Measurements from ENCODE around the gene LONRF3.

LONRF3 gene

DNA sequence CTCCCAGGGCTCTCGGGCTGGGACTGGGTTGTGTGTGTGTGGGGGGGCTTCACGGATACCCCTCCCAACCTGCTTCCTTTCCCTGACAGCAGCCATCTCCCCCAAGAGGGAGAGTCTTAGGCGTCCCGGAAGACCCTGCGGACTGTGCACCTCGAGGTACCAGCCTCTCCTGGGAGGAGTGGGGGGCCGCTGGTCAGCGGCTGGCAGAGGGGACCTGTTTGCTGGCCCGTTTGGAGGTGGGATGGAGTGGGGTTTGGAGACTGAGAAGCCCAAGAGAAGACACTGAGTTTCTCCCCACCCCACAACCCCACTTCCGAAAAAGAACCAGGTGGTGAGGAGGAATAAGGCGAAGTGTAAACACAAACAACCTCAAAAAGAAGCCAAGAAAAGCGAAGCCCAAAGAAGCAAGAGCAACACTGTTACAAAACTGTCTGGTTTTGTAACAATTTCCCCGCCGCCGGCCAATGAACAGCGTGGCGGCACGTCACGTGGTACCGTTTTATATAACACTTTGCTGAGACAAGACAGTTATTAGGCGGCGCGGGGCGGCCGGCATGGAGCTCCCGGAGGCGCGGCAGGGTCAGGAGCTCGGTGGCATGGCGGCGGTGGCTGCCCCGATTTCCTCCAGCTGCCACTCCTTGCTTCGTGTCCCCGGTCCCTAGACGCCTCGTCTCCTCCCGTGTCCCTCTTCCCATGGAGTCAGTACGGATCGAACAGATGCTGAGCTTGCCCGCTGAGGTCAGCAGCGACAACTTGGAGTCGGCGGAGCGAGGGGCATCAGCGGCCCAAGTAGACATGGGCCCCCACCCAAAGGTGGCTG, at the start of gene LONRF3:
Gene LONRF3 (plus strand): TSS at position 531 of the 820 bp plus-strand sequence. CDS start 163 bp downstream, at position 694.
- peak; percentile 78 for DNase-seq

DNA sequence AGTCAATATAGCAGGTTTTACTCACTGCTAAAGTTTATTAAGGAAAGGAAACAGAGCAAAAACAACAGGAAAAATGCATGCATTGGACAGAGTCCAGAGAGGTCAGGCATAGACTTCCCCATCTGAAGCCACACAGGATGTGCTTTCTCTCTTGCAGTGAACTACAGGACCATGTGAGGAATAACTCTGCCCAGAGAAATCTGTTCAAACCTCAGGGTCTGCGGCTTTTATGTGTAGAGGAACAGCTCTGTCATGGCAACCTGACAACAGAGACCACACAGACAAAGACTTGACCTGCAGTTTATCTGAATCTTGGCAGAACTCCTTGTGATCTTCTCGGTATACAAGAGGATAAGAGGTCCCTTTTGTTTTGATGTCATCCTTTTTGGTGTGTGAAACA, 46.3 kb upstream of the LONRF3 start:
- no peak for DNase-seq

DNA sequence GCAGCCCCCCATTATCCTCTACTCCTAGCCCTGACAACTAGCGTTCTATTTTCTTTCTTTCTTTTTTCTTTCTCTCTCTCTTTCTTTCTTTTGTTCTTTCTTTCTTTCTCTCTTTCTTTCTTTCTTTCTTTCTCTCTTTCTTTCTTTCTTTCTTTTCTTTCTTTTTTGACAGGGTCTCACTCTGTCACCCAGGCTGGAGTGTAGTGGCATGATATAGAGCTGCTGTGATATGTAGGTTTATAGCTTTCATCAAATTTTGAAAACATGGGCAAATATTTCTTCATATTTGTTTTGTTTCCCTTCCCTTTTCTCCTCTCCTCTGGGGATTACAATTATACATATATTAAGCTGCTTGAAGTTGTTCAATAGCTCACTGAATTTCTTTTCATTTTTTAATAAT, 39.1 kb upstream of the LONRF3 start:
- no peak for DNase-seq

DNA sequence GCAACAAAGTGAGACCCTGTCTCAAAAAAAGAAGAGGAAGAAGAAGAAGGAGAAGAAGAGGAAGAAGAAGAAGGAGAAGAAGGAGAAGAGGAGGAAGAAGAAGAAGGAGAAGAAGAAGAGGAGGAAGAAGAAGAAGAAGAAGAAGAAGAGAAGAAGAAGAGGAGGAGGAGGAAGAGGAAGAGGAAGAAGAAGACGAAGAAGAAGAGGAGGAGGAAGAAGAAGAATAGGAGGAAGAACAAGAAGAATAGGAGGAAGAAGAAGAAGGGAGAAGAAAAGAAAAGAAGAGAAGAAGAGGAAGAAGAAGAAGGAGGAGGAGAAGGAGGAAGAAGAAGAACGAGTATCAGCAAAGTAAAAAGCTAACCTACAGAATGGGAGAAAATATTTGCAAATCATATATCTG, 33.3 kb upstream of the LONRF3 start:
- no peak for DNase-seq

DNA sequence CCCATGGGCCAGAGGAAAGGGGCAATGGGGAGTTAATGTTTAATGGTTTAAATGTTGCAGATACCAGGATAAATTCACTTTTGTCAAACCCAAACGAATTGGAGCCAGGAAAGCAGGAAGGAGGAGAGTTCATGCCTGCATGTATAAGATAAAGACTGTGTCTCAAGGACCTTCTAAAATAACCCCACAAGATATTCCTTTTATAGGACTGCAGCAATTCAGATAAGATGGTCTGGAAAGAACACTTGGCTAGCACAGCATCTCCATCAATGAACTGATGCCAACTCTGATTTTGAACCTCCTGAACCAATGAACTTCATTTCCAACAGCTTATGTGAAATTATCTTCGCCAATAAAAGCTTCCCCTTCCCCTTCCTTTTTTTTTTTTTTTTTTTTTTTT, 31.3 kb upstream of the LONRF3 start:
- DNase-seq = no peak

DNA sequence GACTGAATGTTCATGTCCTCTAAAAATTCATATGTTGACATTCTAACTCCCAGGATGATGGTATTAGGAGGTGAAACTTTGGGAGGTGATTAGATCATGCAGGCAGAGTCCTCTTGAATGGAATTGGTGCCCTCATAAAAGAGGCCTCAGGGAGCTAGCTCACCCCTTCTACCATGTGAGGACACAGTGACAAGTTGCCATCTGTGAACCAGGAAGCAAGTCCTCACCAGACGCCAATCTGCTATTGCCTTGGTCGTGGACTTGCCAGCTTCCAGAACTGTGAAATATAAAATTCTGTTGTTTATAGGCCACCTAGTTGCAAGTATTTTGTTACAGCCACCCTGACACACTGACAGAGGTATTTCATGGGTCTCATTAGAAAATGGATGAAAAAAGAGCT, 28.5 kb upstream of the LONRF3 start:
- no peak for DNase-seq

DNA sequence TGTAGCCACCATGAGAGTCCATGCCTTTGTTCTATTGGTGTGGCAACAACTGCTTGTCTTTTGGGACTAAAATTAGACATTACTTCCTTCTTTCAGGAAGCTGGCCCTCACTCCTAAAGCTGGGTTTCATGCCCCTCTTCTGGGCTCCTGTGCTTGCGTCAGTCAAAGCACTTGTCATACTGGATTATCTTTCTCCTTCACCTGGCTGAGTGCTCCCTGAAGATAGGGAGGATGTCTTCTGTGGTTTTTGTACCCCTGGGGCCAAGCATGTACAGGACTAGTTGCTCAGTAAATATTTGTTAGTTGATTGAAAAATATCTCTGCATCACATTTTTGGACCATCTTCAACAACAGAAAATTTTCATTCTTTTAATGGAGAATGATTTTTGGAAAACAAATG, 26.1 kb upstream of the LONRF3 start:
- DNase-seq = no peak

DNA sequence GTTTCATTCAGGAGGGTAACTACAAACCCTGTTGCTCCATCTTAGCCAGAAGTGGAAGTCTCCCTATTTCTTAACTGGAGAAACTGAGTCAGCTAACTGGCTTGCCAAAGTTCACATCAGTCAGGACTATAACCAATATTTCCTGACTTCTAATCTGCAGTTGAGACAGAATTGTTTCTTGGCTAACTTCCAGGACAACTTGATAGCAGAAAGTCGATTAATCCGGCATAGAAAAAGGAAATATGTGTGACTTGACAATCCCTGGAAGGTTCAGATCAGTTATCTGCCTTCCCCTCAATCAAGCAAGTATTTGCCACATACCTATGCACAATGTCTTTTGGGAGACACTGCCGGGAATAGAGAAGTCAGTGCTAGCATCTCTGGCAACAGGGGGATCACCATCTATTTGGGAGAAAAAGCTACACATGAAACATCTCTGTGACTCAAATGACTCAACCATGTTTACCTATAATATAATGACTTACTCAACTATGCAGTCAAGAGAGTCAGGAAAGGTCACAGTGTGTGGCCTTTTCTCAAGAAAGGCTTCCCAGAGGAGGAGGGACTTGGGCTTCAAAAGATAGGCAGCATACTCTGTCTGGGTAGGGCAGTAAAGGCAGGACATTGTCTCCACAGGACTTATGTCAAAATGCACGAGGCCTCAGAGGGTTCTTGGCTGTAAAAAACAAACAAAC, 12.4 kb upstream of the LONRF3 start:
- DNase-seq = no peak

DNA sequence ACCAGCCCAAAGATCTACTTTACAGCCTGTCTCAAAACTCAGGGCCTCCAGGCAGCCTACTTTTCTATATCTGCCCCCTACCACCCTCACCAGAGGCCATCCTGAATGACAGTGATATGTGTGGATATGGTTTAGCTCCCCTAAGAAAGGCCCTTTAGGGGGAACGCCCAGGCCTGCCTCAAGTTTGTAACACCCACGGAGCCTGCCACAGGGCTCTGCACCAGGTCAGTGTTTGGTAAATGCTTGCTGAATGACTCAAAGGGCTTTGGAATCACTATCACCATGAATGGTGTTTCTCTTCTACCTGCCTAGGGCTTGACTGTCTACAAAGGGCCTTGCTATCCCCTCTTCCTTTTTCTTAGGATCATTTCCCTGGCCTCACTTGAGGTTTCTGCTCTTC, 11.3 kb upstream of the LONRF3 start:
- DNase-seq = no peak

DNA sequence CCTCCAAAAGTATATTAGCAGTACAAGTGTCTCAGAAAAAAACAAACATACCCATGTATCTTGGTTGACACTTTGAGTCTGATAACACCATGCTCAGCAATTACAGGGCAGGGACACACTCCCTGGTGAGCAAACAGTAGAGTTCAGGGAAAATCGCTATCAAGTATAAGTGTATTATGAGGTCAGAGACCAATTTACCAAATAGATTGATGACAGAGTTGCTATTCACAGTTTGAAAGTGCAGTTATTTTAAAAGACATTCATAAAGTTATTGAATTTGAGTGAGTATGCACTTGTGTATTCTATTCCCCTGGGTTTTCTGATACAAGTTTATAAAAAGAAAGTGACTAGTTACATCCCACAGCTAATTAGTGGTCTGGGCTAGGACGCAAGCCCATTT, 10.2 kb upstream of the LONRF3 start:
- DNase-seq = no peak

DNA sequence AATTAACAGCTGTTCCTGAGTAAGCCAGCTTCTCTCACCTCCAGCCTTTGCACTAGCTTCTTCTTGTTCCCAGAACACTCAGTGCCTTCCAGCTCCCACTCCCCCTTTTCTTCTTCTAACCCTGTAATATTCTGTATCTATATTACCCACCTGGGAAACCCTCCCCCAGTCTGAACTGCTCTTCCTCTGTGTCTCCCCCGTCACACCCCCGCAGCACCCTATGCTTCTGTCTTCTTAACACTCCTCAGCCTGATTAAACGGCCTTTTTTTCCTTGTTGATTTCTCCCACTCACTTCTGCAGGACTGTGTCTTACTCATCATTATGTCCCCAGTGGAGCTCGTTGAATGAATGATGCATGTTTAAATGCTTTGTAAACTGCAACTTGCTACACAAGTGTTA, 9.0 kb upstream of the LONRF3 start:
- DNase-seq = no peak

DNA sequence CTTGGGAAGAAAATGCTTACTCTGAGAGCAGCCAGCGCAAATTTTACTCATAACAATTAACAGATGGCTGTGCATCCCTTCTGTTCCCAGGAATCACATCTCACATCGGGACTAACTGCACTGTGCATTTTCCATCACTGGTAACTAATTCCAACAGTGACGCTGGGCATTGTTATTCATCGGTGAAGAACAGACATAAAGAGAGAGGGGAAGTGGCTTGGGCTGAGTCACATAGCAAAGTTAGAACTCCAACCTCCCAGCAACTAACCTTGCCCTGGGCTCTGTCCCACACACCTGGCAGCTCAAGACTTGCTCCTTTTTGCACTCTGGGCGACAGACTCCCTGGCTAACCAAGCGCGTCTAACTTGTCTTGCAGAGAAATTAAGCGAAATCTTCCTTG, 6.4 kb upstream of the LONRF3 start:
- no peak for DNase-seq

DNA sequence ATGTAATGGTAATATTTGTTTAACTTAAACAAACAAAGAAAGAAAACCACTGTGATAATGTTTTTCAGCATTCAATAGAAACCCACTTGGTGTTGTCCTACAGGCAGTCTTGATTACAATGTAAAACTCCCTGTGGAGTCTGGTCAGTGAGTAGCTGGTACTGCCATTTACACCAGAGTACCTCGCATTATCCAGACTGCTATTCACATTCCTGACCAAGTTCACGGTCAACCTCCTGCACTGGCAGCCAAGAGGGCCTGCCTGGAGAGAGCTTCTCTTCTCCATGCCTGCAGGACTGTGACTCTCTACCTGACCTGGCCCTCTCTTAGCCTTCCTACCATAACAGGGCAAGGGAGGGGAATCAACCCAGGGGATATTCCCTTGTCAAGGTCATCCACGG, 2.9 kb upstream of the LONRF3 start:
- DNase-seq = no peak

DNA sequence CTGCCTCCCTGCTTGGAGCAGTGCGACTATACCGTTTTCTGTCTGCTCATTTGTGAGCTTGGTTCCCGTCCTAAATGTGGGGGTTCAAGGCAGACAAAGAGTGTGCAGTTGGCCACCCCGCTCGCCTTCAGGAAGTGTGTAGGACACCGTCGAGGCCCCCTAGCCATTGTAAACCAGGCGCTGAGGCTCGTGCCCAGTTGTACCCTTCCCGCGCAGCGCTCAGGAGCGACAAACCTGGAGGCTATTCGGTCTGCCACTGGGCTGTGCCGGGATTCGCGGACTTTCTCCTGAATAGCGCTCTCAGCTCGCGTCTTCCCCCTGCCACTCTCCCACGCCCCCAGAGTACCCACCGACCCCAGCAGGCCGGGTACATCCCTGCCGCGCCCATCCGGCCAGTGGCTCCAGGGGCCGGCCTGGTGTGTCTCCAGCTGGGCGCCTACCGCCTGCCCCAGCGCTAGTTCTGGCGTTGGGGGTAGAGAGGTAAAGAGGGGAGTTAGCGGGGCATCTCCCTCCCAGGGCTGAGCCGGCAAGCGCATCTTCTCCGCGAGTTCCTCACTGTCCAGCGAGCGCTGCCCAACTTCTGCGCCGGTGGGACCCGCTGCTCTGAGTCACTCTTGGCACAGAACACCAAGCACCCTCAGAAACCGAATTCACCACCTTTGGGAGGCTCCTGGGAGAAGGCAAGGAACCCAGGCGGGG, 880 bp upstream of the LONRF3 start:
- no peak for DNase-seq

DNA sequence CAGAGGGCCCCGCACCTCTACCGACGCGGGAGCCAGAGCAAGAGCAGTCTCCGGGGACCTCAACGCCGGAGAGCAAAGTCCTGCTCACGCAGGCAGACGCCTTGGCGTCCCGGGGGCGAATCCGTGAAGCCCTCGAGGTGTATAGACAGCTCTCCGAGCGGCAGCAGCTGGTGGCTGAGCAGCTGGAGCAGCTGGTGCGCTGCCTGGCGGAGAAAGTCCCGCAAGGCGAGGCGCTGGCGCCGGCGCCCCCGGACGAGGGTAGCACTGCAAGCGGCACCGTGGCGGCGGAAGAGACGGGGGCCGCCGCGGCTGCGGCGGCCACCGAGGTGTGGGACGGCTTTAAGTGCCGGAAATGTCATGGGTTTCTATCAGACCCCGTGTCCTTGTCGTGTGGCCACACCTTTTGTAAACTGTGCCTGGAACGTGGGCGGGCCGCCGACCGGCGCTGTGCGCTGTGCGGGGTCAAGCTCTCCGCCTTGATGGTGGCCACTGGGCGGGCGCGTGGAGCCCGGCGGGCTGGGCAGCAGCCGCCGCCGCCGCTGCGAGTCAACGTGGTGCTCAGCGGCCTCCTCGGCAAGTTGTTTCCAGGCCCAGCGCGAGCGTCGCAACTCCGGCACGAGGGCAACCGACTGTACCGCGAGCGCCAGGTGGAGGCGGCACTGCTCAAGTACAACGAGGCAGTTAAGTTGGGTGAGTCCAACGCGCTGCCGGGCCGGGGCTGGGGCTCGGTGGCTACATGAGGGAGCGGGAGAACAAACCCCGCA, 672 bp downstream of the LONRF3 start:
- peak; percentile 51 for DNase-seq

DNA sequence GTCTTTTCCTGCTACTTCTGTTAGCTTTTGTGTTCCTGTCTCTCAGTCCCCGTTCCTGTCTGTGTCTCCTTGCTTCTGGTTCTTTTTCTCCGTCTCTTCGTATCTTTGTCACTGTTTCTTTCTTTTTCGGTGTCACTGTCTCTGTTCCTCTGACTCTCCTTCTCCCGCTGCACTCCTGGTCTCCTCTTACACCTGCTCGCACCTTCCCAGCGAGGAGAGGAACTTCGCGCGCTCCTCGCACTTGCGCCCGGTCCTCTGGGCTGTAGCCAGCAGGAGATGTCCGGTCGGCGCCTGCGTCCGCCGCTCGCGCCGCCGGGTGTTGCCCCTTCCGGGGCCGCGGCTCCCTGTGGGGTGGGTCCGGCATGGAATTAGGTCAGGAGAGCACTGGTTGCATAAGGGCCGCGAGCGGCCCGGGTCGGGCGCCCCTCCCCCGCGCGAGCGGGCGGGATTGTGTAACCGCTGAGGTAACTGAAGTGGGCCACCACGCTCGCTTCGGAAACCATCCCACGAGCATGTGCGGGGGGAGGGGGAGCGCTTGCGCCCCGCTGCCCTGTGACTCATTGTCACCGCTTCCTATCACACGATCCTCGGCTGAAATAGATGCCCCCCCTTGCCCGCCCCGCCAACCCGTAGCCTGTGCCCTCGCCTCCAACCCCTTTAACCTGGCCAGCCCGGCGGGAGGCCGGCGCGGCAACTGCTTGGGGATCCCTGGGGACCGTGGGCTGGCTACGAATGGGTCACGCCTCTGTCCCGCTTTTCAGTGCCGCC, 1.6 kb downstream of the LONRF3 start:
- peak; percentile 81 for DNase-seq

DNA sequence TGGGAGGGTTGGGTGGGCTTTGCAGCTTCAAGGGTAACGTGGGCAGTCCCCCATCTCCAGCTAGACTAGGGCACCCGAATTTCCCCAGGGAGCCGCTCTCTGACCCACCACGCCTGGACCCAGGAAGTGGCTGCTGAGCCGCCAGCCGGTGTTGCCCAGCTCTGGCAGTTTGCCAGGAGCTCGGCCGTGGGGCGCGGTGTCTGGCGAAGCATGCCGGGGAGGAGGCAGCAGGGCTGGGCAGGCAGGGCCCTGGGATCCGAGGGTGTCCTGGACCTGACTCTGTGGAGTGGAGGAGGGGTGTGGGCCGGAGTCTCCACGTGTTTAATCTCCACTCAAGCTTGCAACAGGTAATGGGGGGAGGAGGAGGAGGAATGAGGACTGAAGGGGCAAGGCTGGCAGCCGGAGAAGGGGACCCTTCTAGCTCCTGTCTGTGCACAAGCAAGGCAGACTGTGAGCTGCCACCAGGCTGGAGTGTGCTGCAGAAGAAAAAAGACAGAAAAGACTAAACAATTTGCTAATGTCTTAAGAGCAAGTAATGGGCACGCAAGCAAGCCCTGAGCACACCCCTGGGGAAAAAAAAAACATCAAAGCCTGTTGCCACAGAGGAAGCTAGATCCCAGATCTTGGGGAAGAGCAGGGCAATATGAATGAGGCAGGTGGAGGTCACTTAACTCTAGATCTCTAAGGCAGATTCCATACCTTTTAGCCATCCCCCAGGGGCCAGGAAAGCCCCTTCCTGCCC, 2.4 kb downstream of the LONRF3 start:
- peak; percentile 38 for DNase-seq

DNA sequence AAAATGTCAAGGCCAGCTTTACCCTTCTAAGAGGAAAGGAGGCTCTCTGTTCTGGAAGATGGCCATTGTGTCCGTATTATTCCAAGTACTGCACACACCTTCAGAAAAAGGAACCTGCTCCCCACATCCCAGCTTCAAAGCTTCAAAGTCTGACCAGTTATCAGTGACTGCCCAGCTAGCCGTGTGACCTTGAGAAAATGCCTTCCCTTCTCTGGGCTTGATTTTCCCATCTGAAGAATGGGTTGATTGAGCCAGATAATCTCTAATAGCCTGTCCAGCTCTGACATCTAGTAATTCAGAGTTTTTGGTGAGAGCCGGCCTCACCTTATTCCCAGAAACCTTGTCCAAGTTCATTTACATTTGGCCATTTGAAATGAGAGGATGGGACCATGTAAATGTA, 3.0 kb downstream of the LONRF3 start:
- no peak for DNase-seq

DNA sequence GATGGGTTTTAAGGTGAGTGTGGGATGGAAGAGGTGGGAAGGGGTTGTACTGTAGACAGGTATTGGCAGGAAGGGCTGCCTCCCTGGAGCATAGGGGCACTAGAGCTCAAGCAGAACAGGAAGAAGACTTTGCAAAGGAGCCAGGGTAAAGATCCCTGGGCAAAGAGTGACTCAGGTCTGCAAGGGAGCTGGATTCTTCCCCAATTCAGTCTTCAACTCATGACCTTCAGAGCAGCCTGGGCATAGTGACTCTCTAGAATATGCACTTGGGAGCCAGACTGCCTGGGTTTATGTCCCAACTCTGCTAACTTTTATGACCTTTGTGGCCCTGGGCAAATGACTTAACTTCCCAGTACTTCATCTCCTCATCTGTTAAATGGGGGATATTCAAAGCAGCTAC, 4.0 kb downstream of the LONRF3 start:
- no peak for DNase-seq

DNA sequence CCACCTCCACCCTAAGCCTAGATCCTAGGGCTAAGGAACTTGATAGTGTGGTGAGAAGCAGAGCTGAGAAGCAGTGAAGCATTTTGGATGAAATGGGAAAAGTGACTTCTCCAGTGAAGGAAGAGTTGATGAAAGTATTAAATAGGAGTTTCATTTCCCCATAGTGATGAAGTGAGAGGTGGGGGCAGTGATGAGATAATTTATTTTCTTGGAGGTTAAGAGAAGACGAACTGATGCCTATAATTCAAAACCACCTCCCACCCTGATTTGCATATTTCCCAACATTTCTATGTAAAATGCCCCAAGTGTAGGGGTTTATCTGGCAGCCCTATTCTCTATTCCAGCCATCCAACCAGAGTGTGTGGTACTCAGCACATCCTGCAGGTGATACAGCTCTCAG, 6.3 kb downstream of the LONRF3 start:
- DNase-seq = no peak

DNA sequence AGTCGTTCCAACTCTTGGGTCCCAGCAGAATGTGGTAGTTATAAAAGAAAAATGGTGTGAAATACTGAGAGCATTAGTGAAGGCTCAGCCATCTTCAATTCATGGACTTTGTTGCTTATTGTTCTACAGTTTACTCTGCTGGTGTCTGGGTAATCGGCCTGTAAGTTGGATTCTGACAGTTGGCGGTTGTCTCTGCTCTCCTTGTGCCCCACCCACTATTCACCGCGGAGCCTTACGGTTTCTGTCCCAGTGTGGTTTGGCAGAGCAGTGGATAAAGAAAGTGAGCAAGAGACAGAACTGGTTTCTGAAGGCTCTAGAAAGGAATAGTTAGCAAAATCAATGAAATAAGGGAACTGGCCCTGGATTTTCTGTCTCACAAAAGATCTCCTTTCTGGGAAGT, 9.1 kb downstream of the LONRF3 start:
- no peak for DNase-seq

DNA sequence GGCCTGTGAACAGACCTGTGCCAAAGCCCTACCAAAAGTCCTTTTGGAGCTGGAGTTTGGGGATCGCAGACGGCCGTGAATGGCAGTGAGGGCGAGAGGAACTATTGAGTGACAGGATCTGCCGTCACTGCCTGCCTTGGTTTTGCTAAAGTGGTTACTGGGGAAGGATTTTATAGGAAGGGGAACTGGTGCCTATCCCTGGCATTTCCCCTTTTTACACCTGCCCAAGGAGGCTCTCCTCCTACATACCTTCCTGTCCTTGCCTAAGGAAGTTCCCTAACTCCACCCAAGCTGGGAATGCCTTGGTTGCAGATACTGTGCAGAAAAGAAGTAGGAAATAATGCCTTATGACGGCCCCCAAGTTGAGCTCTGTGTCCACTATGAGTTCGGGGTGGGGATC, 14.5 kb downstream of the LONRF3 start:
- DNase-seq = no peak

All from CD4-positive, alpha-beta T cell treated with Interleukin-15 for 1 hour (primary cell).